Renal cortical epithelial cell (primary cell): ENCODE measurements around the gene PHYHD1. TPM values are rescaled to one million over a fixed set of nuclear protein-coding genes. Genes with fewer than 3 reads are reported as not detected.

Source experiments
- DNase-seq: peaks from one replicate; pipeline ENCODE4 v3.0.0-alpha.2; 2011; ENCODE audit warnings: low read depth
- total RNA-seq: library from RNA; depleted of rRNA; stranded (reverse); fragments of >200 nt; gene quantifications from 2 replicates; pipeline ENCODE4 v1.2.3, GENCODE V29; 2014

The PHYHD1 gene
- total RNA-seq, 1 donor from 2014 or later = 38.4 TPM

DNA sequence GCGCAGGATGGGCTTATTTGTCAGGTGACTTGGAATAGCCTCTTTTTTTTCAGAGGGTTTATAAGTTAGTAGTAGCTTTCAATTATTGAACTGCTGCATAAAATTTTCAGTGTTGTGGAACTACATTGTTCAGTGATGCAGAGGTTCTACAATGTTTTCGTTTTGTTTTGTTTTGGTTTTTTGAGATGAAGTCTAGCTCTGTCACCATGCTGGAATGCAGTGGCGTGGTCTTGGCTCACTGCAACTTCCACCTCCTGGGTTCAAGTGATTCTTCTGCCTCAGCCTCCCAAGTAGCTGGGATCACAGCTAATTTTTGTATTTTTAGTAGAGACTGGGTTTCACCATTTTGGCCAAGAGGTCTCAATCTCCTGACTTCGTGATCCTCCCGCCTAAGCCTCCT, 48.7 kb downstream of the PHYHD1 start:
- DNase-seq = no peak

- no peak for DNase-seq
These were observed 52.2 kb downstream of the PHYHD1 start for GRCh38 chr9:128972956-128973355.

GRCh38 chr9:128979111-128979510, 58.3 kb downstream of the PHYHD1 start:
- no peak for DNase-seq

- no peak for DNase-seq
These were observed 62.8 kb downstream of the PHYHD1 start for GRCh38 chr9:128983536-128983935.

DNA sequence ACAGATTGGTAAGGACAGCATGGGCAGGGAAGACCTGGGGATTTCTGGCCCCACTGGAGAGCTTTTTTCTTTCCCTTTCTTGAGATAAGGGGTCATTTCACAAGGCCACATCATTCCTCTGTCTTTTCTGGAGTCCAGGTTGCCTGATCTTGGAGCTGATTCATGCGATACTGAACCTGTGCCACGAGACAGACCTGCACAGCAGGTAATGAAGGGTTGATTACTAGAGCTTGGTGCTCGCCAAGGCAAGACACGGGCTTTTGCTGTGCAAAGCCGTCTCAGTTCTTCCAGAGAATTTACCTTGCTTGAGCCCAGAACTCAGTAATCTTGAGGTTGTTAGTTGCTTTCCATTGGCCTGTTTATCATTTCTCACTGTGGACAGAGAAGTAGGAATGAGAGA, 65.9 kb downstream of the PHYHD1 start:
- DNase-seq = no peak

- peak; percentile 7 for DNase-seq
These were observed 67.0 kb downstream of the PHYHD1 start for GRCh38 chr9:128987805-128988204.

Other genes starting within 250 kb of the PHYHD1 start
- gene SET, start 231.8 kb upstream of the PHYHD1 start, total RNA-seq = 395 and 577 TPM in 2 replicates
- 2.8 and 5.2 TPM in 2 replicates for gene PKN3, start 218.5 kb upstream of the PHYHD1 start, total RNA-seq
- 46.4 and 58.0 TPM in 2 replicates for gene ZDHHC12, start 196.9 kb upstream of the PHYHD1 start, total RNA-seq
- 25.0 and 44.2 TPM in 2 replicates for gene ZER1, start 149.1 kb upstream of the PHYHD1 start, total RNA-seq
- 9.2 and 22.5 TPM in 2 replicates for gene TBC1D13, start 133.7 kb upstream of the PHYHD1 start, total RNA-seq
- gene ENDOG, start 102.5 kb upstream of the PHYHD1 start, total RNA-seq = 31.3 and 33.9 TPM in 2 replicates
- gene SPOUT1, start 91.2 kb upstream of the PHYHD1 start, total RNA-seq = 12.0 and 18.2 TPM in 2 replicates
- 9.9 and 10.5 TPM in 2 replicates for gene KYAT1, start 39.0 kb upstream of the PHYHD1 start, total RNA-seq
- 44.4 and 47.4 TPM in 2 replicates for gene LRRC8A, start 38.8 kb upstream of the PHYHD1 start, total RNA-seq
- 20.5 and 24.6 TPM in 2 replicates for gene DOLK, start 26.6 kb downstream of the PHYHD1 start, total RNA-seq
- 23.3 and 38.3 TPM in 2 replicates for gene NUP188, start 26.7 kb downstream of the PHYHD1 start, total RNA-seq
- gene SH3GLB2, start 107.3 kb downstream of the PHYHD1 start, total RNA-seq = 67.5 and 69.6 TPM in 2 replicates
- gene MIGA2, start 115.6 kb downstream of the PHYHD1 start, total RNA-seq = 18.4 and 26.0 TPM in 2 replicates
- gene DOLPP1, start 160.1 kb downstream of the PHYHD1 start, total RNA-seq = 9.6 and 12.0 TPM in 2 replicates
- gene CRAT, start 189.8 kb downstream of the PHYHD1 start, total RNA-seq = 27.1 and 57.2 TPM in 2 replicates
- 167 and 235 TPM in 2 replicates for gene PTPA, start 190.4 kb downstream of the PHYHD1 start, total RNA-seq